Panc1 (cell line): Measurements from ENCODE around the gene LRRC63.

Source experiments
- CTCF ChIP-seq: fragments of 450-650 bp; IDR thresholded peaks from 2 replicates; pipeline ENCODE4 v1.5.1; 2017; ENCODE audit warnings: mild to moderate bottlenecking
- POLR2AphosphoS5 ChIP-seq: IDR thresholded peaks from 2 replicates; pipeline ENCODE4 v1.6.1; 2012; ENCODE audit warnings: mild to moderate bottlenecking, low read depth, low read length, moderate library complexity
- REST ChIP-seq, 2 experiments: IDR thresholded peaks; 2 replicates each; pipeline ENCODE4 v1.6.1; 2011 to 2012; ENCODE audit warnings: low read depth in 2 of 2, control low read depth in 1 of 2, low read length in 1 of 2, mild to moderate bottlenecking in 1 of 2, moderate library complexity in 1 of 2; ENCODE audit not compliant: insufficient read depth in 1 of 2

DNA sequence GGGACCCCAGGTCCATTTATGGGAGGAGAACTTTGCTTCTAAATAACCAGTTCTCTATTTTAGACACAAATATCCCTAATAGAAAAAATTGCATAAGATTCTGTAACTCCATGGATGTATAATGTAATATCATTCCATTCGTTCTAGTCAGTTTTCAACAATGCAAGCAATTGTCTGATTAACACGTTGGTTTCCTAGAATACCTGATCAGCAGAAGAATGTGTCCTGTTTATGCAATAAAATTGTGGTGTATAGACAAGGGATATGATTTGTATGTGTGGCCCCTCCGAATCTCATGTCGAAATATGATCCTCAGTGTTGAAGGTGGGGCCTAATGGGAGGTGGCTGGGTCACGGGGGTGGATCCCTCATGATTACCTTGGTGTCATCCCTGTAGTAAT lies 113.2 kb downstream of the LRRC63 start:
- TF ChIP-seq CTCF (no peak), REST (IDR thresholded peaks at IDR 0.05; ENCODE audit: insufficient read depth in 1 of 2, low read depth in 2 of 2, low read length in 1 of 2) (no peak), POLR2AphosphoS5 (no peak)
